HepG2 (cell line): ENCODE data around the gene KCTD18. TPM values are rescaled to one million over a fixed set of nuclear protein-coding genes. Genes with fewer than 3 reads are reported as not detected.

ENCODE experiments used
- CREB1 ChIP-seq, 2 experiments: fragments of 450-650 bp in 1 of 2; IDR thresholded peaks; 2 replicates each; pipeline ENCODE4 v1.6.1; 2016 to 2017; ENCODE audit warnings: control low read depth in 1 of 2, mild to moderate bottlenecking in 1 of 2, missing compliant biosample characterization in 1 of 2, missing genetic modification characterization in 1 of 2
- ELF1 ChIP-seq: sonication (generic); formaldehyde crosslinking; IDR thresholded peaks from 2 replicates; pipeline ENCODE4 v1.4.0; 2020; ENCODE audit warnings: missing genetic modification reagents
- GATAD2A ChIP-seq: IDR thresholded peaks from 2 replicates; pipeline ENCODE4 v1.6.1; 2016
- HDAC6 ChIP-seq: fragments of 200-600 bp; sonication (generic); IDR thresholded peaks from 2 replicates; pipeline ENCODE4 v1.7.0; 2017; ENCODE audit warnings: mild to moderate bottlenecking, antibody characterized with exemption, low read length, low read depth
- HNRNPK ChIP-seq: fragments of 200-400 bp; formaldehyde crosslinking; IDR thresholded peaks from 2 replicates; pipeline ENCODE4 v1.6.1; 2018; ENCODE audit warnings: low read length, low read depth, moderate library complexity, mild to moderate bottlenecking; ENCODE audit not compliant: poor library complexity, severe bottlenecking
- HOXD1 ChIP-seq: sonication (generic); formaldehyde crosslinking; IDR thresholded peaks from 2 replicates; pipeline ENCODE4 v1.5.0; 2020; ENCODE audit warnings: missing genetic modification reagents
- KDM1A ChIP-seq: IDR thresholded peaks from 2 replicates; pipeline ENCODE4 v1.6.1; 2016; ENCODE audit warnings: missing compliant biosample characterization
- MTF2 ChIP-seq: sonication (generic); formaldehyde crosslinking; IDR thresholded peaks from 2 replicates; pipeline ENCODE4 v1.5.0; 2020; ENCODE audit warnings: missing genetic modification reagents, borderline replicate concordance
- NCOA1 ChIP-seq: sonication (generic); formaldehyde crosslinking; IDR thresholded peaks from 2 replicates; pipeline ENCODE4 v1.9.0; 2021; ENCODE audit warnings: missing genetic modification reagents
- PHF8 ChIP-seq: sonication (generic); formaldehyde crosslinking; IDR thresholded peaks from 2 replicates; pipeline ENCODE4 v1.5.0; 2020; ENCODE audit warnings: missing genetic modification reagents
- REPIN1 ChIP-seq: sonication (generic); formaldehyde crosslinking; IDR thresholded peaks from 2 replicates; pipeline ENCODE4 v1.8.0; 2022; ENCODE audit warnings: missing genetic modification reagents, low read depth, mild to moderate bottlenecking, borderline replicate concordance
- RFX1 ChIP-seq: fragments of 450-650 bp; IDR thresholded peaks from 2 replicates; pipeline ENCODE4 v1.6.1; 2017
- SMC3 ChIP-seq: IDR thresholded peaks from 2 replicates; pipeline ENCODE4 v1.6.1; 2011; ENCODE audit warnings: low read length, improper control_type of control experiment
- ZNF367 ChIP-seq: sonication (generic); formaldehyde crosslinking; IDR thresholded peaks from 2 replicates; pipeline ENCODE4 v1.4.0; 2020; ENCODE audit warnings: missing genetic modification reagents, borderline replicate concordance
- ZNF567 ChIP-seq: sonication (generic); formaldehyde crosslinking; IDR thresholded peaks from 2 replicates; pipeline ENCODE4 v1.8.1; 2023; ENCODE audit warnings: mild to moderate bottlenecking, missing genetic modification reagents, borderline replicate concordance
- ZNF746 ChIP-seq: sonication (generic); formaldehyde crosslinking; IDR thresholded peaks from 2 replicates; pipeline ENCODE4 v1.8.0; 2022; ENCODE audit warnings: mild to moderate bottlenecking, missing genetic modification reagents
- polyA plus RNA-seq, 8 experiments: library from polyadenylated mRNA; depleted of rRNA in 3 of 8; stranded (reverse) in 7 of 8; unstranded in 1 of 8; fragments of >200 nt; fragmentation: Illumina TruSeq in 4 of 8; extraction: Trizol in 4 of 8; gene quantifications; 2 replicates each; pipeline versions ENCODE4 v1.2.1 to v1.2.3, GENCODE V29; 2011 to 2016; ENCODE audit warnings: low read depth in 4 of 8, missing spikeins in 1 of 8, mixed read lengths in 1 of 8; ENCODE audit not compliant: insufficient read depth in 1 of 8
- total RNA-seq, 5 experiments: library from RNA; depleted of rRNA; stranded (reverse); fragments of >200 nt; fragmentation: Illumina TruSeq; extraction: Trizol; gene quantifications; 2 replicates each; pipeline ENCODE4 v1.2.3, GENCODE V29; 2016; ENCODE audit warnings: low read depth in 1 of 5
- TF ChIP-seq, protein P1 (sequence below): sonication (generic); formaldehyde crosslinking; IDR thresholded peaks from 2 replicates; pipeline ENCODE4 v1.4.0; 2020; ENCODE audit warnings: mild to moderate bottlenecking, missing genetic modification reagents
- TF ChIP-seq, protein P2 (sequence below): fragments of 450-650 bp; IDR thresholded peaks from 2 replicates; pipeline ENCODE4 v1.6.1; 2017; ENCODE audit warnings: mild to moderate bottlenecking
- TF ChIP-seq, protein P3 (sequence below): sonication (generic); formaldehyde crosslinking; IDR thresholded peaks from 2 replicates; pipeline ENCODE4 v1.4.0; 2020; ENCODE audit warnings: missing genetic modification reagents
- TF ChIP-seq, protein P4 (sequence below): sonication (generic); formaldehyde crosslinking; IDR thresholded peaks from 2 replicates; pipeline ENCODE4 v1.8.0; 2022; ENCODE audit warnings: mild to moderate bottlenecking, missing genetic modification reagents, moderate library complexity
- TF ChIP-seq, protein P5 (sequence below), 2 experiments: sonication (generic) in 1 of 2; formaldehyde crosslinking in 1 of 2; IDR thresholded peaks; 2 replicates each; pipeline versions ENCODE4 v1.4.0 to v1.6.1; 2018 to 2020; ENCODE audit warnings: missing genetic modification reagents in 2 of 2, borderline replicate concordance in 1 of 2, low read depth in 1 of 2, mild to moderate bottlenecking in 1 of 2, missing biosample characterization in 1 of 2

KCTD18 gene
- total and polyA plus RNA-seq, 2 of the 13 experiments (the other 11 are each of a cell fraction or from before 2014, with no cell fraction given) = 2.2 to 7.1 TPM

DNA sequence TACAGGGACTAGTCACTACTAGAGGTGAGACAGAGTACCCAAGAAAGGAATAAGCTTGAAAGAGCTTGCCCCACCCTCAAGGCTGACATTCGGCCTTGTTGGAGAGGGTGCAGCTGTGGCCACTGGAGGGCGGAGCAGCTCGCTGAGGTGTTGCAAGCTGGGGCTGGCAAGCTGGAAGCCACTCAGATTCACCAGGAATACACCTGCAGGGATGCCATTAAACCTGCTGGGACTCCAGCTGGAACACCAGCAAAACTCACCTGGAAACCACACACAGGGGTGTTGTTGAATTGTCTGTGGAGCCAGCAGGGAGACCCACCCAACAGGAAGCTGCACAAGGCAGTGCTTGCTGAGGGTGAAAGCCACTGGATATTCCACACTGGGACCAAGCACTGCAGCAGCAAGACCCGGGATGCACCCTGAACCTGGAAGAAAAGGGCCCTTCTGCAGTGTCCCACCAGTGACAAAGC lies 26.1 kb downstream of the KCTD18 start (continued):
- TF ChIP-seq, protein P1, sequence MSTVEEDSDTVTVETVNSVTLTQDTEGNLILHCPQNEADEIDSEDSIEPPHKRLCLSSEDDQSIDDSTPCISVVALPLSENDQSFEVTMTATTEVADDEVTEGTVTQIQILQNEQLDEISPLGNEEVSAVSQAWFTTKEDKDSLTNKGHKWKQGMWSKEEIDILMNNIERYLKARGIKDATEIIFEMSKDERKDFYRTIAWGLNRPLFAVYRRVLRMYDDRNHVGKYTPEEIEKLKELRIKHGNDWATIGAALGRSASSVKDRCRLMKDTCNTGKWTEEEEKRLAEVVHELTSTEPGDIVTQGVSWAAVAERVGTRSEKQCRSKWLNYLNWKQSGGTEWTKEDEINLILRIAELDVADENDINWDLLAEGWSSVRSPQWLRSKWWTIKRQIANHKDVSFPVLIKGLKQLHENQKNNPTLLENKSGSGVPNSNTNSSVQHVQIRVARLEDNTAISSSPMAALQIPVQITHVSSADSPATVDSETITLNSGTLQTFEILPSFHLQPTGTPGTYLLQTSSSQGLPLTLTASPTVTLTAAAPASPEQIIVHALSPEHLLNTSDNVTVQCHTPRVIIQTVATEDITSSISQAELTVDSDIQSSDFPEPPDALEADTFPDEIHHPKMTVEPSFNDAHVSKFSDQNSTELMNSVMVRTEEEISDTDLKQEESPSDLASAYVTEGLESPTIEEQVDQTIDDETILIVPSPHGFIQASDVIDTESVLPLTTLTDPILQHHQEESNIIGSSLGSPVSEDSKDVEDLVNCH (CRISPR knock-in tag) = no peak
- TF ChIP-seq RFX1 (no peak), HDAC6 (no peak), MTF2 (CRISPR knock-in tag) (no peak), ELF1 (CRISPR knock-in tag) (0 out of 2 replicates have a peak, but pooled peaks have one; percentile 21), NCOA1 (CRISPR knock-in tag) (no peak), REPIN1 (CRISPR knock-in tag) (no peak), ZNF567 (CRISPR knock-in tag) (no peak), CREB1 (IDR thresholded peaks at IDR 0.05) (no peak), CREB1 (CRISPR knock-in tag; IDR thresholded peaks at IDR 0.05) (no peak), ZNF746 (CRISPR knock-in tag) (0 out of 2 replicates have a peak, but pooled peaks have one; percentile 16), HOXD1 (CRISPR knock-in tag) (no peak), ZNF367 (CRISPR knock-in tag) (no peak), SMC3 (peak; percentile 60), PHF8 (CRISPR knock-in tag) (no peak), GATAD2A (CRISPR knock-in tag) (no peak), HNRNPK (no peak), KDM1A (CRISPR knock-in tag) (no peak)
- TF ChIP-seq, protein P2, sequence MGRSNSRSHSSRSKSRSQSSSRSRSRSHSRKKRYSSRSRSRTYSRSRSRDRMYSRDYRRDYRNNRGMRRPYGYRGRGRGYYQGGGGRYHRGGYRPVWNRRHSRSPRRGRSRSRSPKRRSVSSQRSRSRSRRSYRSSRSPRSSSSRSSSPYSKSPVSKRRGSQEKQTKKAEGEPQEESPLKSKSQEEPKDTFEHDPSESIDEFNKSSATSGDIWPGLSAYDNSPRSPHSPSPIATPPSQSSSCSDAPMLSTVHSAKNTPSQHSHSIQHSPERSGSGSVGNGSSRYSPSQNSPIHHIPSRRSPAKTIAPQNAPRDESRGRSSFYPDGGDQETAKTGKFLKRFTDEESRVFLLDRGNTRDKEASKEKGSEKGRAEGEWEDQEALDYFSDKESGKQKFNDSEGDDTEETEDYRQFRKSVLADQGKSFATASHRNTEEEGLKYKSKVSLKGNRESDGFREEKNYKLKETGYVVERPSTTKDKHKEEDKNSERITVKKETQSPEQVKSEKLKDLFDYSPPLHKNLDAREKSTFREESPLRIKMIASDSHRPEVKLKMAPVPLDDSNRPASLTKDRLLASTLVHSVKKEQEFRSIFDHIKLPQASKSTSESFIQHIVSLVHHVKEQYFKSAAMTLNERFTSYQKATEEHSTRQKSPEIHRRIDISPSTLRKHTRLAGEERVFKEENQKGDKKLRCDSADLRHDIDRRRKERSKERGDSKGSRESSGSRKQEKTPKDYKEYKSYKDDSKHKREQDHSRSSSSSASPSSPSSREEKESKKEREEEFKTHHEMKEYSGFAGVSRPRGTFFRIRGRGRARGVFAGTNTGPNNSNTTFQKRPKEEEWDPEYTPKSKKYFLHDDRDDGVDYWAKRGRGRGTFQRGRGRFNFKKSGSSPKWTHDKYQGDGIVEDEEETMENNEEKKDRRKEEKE = no peak
- TF ChIP-seq, protein P3, sequence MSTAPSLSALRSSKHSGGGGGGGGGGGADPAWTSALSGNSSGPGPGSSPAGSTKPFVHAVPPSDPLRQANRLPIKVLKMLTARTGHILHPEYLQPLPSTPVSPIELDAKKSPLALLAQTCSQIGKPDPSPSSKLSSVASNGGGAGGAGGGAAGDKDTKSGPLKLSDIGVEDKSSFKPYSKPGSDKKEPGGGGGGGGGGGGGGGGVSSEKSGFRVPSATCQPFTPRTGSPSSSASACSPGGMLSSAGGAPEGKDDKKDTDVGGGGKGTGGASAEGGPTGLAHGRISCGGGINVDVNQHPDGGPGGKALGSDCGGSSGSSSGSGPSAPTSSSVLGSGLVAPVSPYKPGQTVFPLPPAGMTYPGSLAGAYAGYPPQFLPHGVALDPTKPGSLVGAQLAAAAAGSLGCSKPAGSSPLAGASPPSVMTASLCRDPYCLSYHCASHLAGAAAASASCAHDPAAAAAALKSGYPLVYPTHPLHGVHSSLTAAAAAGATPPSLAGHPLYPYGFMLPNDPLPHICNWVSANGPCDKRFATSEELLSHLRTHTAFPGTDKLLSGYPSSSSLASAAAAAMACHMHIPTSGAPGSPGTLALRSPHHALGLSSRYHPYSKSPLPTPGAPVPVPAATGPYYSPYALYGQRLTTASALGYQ (CRISPR knock-in tag) = no peak
- TF ChIP-seq, protein P4, sequence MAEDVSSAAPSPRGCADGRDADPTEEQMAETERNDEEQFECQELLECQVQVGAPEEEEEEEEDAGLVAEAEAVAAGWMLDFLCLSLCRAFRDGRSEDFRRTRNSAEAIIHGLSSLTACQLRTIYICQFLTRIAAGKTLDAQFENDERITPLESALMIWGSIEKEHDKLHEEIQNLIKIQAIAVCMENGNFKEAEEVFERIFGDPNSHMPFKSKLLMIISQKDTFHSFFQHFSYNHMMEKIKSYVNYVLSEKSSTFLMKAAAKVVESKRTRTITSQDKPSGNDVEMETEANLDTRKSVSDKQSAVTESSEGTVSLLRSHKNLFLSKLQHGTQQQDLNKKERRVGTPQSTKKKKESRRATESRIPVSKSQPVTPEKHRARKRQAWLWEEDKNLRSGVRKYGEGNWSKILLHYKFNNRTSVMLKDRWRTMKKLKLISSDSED (CRISPR knock-in tag) = no peak
- TF ChIP-seq, protein P5, sequence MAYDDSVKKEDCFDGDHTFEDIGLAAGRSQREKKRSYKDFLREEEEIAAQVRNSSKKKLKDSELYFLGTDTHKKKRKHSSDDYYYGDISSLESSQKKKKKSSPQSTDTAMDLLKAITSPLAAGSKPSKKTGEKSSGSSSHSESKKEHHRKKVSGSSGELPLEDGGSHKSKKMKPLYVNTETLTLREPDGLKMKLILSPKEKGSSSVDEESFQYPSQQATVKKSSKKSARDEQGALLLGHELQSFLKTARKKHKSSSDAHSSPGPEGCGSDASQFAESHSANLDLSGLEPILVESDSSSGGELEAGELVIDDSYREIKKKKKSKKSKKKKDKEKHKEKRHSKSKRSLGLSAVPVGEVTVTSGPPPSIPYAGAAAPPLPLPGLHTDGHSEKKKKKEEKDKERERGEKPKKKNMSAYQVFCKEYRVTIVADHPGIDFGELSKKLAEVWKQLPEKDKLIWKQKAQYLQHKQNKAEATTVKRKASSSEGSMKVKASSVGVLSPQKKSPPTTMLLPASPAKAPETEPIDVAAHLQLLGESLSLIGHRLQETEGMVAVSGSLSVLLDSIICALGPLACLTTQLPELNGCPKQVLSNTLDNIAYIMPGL (CRISPR knock-in tag; IDR thresholded peaks at IDR 0.05; ENCODE audit: borderline replicate concordance in 1 of 2, low read depth in 1 of 2) = peak in 1 of 2 experiments; percentile 75; a peak in 2 of 4 replicates
